ENCODE results near the gene SNX27. TPM values are rescaled to one million over a fixed set of nuclear protein-coding genes. Genes with fewer than 3 reads are reported as not detected.

The SNX27 gene
- total RNA-seq, result 23.3 and 27.1 TPM in 2 replicates

GRCh38 chr1:151611832-151612500 lies at the start of gene SNX27:
SNX27 (plus strand) TSS chr1:151612050; CDS start chr1:151612202, 152 bp downstream.

DNA sequence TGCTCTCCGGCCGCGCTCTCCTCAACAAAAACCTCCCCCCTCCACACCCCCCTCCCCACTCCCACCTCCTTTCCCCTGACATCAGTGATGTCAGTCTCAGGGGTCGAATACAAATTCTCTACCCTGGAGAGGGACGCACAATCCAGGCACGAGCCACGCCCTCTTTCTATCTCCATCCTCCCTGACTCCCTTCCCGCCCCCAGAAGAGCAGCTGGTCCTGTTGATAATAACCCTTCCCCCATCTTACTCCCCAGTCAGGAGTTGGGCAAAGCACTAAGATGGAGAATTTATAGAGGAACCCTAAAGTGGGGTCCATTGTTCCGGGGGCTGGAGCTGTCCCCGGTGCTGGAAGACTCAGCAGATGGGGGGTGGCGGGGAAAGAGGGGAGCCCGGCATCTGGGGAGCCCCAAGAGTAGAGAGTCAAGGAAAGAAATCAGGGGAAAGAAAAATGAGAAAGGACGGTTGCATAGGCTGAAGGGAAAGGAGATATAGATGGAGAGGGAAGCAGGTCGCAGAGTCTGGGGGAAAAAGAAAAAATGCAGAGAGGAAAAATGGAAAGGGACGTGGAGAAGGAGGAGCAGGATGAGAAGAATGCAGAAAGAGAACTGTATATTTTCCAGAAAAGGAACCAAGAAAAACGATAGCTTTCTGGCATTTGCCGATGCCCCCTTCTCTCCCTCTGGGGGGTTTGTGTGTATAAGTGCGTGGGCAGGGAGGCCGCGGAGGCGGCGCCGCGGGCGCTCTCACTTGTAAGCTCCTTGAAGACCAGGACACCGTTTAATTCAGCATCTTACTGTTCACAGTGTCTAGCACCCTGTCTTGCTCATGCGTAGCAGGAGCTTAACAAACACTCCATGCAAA lies 105.2 kb downstream of the SNX27 start, which contains the start of gene CELF3:
TSS of gene CELF3 (minus strand) at position 33 of the 861 bp plus-strand sequence. CDS start 783 bp downstream, outside the sequence.

DNA sequence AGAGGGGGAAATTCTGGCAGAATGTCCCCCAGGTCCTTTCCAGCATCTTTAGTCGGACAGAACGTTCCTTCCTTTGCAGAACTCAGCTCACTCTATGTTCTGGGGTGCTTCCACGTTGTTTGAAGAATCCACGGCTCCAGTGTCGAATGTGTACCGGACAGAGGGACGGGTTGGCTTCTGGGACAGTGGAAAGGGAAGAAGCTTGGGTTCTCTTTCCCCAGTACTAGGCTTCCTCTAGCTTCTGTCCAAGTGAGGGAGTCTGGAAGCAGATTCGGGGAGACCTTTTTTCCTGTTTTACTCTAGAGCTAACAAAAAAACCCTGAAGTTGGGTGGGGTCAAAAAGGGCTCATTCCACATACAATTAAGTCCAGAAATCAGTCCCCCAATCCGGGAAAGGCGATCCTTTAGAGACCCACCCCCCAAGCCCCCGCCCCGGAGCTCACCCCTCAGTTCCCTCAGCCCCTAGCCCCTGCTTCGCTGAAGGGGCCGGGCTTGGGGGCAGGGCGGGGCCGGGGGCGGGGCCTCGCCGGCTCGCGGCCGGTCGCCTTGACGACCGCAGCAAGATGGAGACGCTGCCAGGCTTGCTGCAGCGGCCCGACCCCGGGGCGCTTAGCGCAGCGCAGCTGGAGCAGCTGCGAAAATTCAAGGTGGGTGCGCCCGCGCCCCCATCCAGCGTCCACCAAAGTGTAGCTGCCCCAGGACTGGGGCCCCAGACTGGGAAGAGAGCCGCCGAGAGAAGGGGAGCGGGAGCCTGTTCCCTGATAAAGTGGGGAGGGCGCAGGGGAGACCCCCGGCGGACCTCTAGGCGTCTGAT lies 109.3 kb downstream of the SNX27 start, which contains the start of gene RIIAD1:
TSS of gene RIIAD1 (plus strand) at position 549 of the 814 bp plus-strand sequence. CDS start at position 564, 15 bp downstream.

Other genes with a start within 250 kb of the SNX27 start
- 43.2 and 75.7 TPM in 2 replicates for gene SELENBP1, start 239.3 kb upstream of the SNX27 start, total RNA-seq
- gene PSMB4, start 212.5 kb upstream of the SNX27 start, total RNA-seq, result 426 and 520 TPM in 2 replicates
- gene POGZ, start 152.6 kb upstream of the SNX27 start, total RNA-seq, result 9.5 and 15.4 TPM in 2 replicates
- gene CGN, start 100.7 kb upstream of the SNX27 start, total RNA-seq, result under 0.01 TPM in 2 replicates
- gene TUFT1, start 71.7 kb upstream of the SNX27 start, total RNA-seq, result 6.1 and 9.8 TPM in 2 replicates
- gene CELF3, start 104.8 kb downstream of the SNX27 start, total RNA-seq, result not detected in 2 replicates
- gene RIIAD1, start 109.5 kb downstream of the SNX27 start, total RNA-seq, result not detected in 2 replicates
- gene MRPL9, start 151.4 kb downstream of the SNX27 start, total RNA-seq, result 77.9 and 102 TPM in 2 replicates
- gene TDRKH, start 178.4 kb downstream of the SNX27 start, total RNA-seq, result 1.00 and 1.2 TPM in 2 replicates
- gene LINGO4, start 193.4 kb downstream of the SNX27 start, total RNA-seq, result not detected in 2 replicates
- under 0.01 TPM in 1 of 2 replicates, not detected in the other for gene RORC, start 219.8 kb downstream of the SNX27 start, total RNA-seq
- not detected in 2 replicates for gene C2CD4D, start 227.8 kb downstream of the SNX27 start, total RNA-seq
- not detected in 2 replicates for gene THEM5, start 241.7 kb downstream of the SNX27 start, total RNA-seq